Stimulated activated CD8-positive, alpha-beta memory T cell treated with anti-CD3 and anti-CD28 coated beads, Interleukin-12 subunit alpha, Interleukin-12 subunit beta, amount 100 ng/mL, for 4 hours (primary cell): ENCODE data around the gene SPATA19.

Experiments used
- DNase-seq: peaks from one replicate; pipeline ENCODE4 v3.0.0-alpha.2; 2020; ENCODE audit warnings: low read depth

Gene SPATA19

GRCh38 chr11:133818302-133818701, 27.0 kb downstream of the SPATA19 start:
- no peak for DNase-seq

DNA sequence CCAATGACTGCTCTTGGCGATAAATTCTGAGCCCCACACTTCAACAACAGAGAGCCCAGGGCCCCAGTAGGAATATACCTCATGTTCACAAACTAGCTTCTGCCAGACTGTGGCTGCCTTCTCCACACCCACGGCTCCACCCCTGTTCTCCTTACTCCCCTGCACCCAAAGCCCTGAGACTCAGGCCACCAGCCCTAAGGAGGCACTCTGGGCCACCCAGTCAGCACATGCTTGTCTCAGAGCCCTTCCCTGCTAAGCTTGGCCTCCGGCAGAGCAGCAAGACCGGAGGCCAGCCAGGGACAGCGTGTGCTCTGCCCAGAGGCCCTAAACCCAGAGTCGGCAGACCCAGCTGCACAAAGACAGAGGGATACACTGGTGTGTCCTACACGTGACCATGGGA, 27.9 kb downstream of the SPATA19 start:
- DNase-seq = no peak

DNA sequence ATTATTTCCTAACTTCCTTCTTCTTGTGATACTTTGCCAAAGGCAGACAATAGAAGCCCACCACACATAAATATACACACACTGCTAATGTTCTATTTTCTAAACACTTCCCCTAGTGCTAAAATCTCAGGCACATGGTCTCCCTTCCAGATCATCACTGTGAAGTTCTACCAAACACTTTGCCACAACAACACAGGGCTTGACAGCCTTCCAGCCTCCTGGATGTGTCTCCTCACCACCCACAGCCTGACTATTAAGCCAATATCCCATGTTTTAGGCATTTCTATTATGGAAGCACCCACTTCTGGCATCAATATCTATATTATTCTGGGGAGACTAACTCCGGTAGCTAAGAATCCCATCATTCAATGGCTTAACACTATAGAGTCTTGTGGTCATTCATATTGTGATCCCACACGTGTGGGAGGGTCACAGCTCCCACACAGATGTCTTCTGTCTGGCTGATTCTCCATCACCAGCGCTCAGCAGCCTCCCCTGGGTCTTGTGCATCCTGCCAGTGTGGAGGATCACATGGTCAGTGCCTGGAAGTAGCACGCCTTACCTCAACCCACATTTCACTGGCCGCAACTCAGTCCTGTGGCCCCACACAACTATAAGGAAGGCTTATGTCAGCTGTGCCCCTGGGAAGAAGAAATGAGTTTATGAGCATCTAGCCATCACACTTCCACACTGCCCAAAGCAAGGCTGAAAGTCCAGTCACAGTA, 29.0 kb downstream of the SPATA19 start:
- no peak for DNase-seq

GRCh38 chr11:133815636-133816035, 29.7 kb downstream of the SPATA19 start:
- DNase-seq = no peak

DNA sequence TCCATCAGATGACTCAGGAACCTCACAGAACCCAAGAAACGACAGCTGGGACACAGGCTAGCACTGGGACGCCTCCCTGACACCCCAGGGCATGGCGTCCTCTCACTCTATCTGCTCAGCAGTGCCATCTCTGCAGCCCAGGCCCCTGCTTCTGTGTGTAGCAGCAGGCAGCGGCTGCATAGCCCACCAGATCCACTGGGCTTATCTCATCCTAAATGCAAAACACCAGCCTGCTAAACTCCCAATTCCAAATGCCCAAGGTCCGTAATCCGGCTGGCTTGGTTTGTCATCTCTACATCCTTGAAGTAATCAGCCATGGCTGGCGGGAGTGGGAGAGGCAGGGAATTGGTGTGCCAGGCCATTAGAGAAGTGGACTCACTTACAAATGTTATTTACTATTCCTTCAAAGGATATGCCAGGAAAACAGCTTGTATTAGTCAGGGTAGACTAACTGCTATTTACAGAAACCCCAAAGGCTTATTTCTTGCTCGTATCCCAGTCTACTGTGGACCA, 30.7 kb downstream of the SPATA19 start:
- no peak for DNase-seq

GRCh38 chr11:133811850-133812685, 33.2 kb downstream of the SPATA19 start:
- no peak for DNase-seq

DNA sequence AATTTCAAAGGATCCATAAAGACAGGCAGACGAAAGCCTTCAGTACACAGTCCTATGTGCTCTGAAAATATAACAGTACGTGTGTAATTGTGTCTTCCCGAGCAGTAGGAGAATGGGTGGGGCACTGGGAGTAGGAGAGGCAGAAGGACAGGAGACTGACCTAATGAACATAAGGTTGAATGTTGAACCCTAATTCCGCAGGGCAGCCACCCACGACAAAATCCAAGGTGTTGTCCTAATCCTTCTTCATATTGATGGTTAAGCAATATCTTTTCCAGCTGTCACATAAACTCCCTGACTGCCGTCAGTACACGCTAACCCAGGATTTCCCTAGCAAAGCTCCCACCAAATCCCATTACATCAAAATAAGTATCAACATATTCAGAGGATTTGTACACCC, 34.5 kb downstream of the SPATA19 start:
- DNase-seq = no peak

- DNase-seq = no peak
Measured at GRCh38 chr11:133809569-133810491, 35.5 kb downstream of the SPATA19 start.

- DNase-seq = no peak
Measured at GRCh38 chr11:133808393-133809140, 36.7 kb downstream of the SPATA19 start.

GRCh38 chr11:133803026-133803425, 42.3 kb downstream of the SPATA19 start:
- DNase-seq = no peak

GRCh38 chr11:133801356-133801755, 44.0 kb downstream of the SPATA19 start:
- DNase-seq = no peak

DNA sequence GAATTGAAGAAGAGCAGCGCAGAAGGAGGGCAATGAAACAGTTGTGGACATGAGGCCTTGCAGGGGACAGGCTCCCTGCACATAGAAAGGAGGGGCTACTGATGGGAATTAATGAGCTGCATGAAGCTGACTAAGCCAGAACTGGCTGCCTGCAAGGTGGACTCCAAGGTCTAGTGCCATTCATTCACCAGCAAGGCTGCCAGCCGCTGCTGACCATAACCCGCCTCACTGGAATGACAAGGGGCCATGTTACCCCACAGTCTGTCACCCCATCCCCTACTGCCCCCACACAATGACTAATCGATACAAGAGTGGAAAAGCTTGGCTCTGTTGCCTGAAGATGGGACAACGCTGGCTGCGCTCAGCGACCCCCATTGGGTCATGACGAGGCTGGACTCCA, 44.6 kb downstream of the SPATA19 start:
- no peak for DNase-seq

GRCh38 chr11:133797554-133797953, 47.8 kb downstream of the SPATA19 start:
- DNase-seq = no peak

- no peak for DNase-seq
Measured at GRCh38 chr11:133796043-133796795, 49.1 kb downstream of the SPATA19 start.

GRCh38 chr11:133795088-133795487, 50.2 kb downstream of the SPATA19 start:
- DNase-seq = no peak

DNA sequence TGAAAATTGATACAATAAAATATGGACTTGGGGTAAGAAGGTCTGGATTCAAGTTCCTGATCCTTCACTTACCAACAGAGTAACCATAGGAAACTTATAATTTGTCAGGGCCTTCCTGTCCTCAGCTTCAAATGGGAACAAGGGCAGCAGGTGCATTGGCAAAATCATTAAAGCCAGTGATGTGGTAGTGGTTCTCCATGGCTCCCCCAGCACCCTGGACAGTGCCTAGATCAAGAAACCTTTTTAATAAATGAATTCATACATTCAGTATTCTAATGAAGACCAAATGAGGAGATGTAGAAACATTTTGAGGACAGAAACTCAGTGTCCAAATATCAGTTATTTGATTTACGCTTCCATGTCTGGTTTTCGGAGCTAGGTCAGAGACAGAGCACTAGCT, 51.1 kb downstream of the SPATA19 start:
- no peak for DNase-seq

DNA sequence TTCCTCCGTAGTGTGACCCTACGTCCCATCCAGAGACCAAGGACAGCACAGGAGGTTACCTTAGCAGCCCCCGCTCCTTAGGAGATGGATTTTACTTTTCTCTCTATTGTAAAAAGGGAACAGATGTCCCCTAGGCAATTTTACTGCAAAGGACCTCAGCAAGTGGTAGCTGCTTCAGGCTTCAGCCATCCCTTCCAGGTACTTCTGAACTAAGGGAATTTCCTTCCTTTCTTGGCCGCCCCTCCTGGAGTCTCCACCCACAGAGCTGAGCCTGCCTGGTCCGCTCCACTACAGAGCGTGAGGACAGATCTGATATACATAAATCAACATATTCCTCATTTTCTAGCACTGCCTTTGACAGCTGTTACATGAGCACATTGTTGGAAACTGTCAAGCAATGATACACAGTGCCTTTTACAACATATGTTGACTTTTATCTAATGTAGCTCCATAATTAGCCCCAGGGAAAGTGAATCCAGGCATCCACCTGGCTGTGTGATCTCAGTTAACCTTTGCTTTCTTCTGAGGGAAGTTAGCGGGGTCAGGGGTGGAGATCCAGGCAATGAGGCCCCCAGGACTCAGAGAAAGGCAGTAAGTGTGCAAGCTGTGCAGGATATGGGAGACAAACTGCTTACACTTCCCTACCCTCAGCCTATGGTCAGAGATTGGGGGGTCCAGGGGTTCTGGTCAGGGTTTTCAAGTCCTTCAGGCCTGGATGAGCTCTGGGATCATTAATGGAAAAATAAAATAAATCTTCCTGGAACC, 51.9 kb downstream of the SPATA19 start:
- DNase-seq = no peak

- DNase-seq = no peak
Measured at GRCh38 chr11:133790995-133791394, 54.3 kb downstream of the SPATA19 start.
